ENCODE data around the gene PALLD.

- TF ChIP-seq POLR2AphosphoS5 (IDR thresholded peaks at IDR 0.05; ENCODE audit: borderline replicate concordance, low read depth, low read length) = no peak
- TF ChIP-seq FOXP2 (optimal IDR thresholded peaks at IDR 0.05; ENCODE audit: control extremely low read depth, extremely low read length, insufficient read depth) = no peak
Measured at GRCh38 chr4:168868802-168869201, 371.9 kb downstream of the PALLD start.

All from SK-N-MC (cell line).